SHP77 (cell line): ENCODE measurements around the gene MRPL44.
"Not testable (repeated sequence)": the region's sequence is repeated elsewhere in the genome, so short reads cannot be mapped to it uniquely, and the experiment has no call there.

Source experiments
- DNase-seq, 2 experiments: peaks; one replicate each; lab custom pipeline; 2025; lab: John Stamatoyannopoulos, UW

MRPL44 gene

GRCh38 chr2:223971731-223972130, 14.5 kb downstream of the MRPL44 start:
- DNase-seq = no peak

GRCh38 chr2:223972656-223973102, 15.4 kb downstream of the MRPL44 start:
- no peak for DNase-seq

- DNase-seq = no peak
Measured at GRCh38 chr2:223973606-223974005, 16.3 kb downstream of the MRPL44 start.

GRCh38 chr2:223976635-223977226, 19.5 kb downstream of the MRPL44 start:
- DNase-seq = no peak

- no peak for DNase-seq
Measured at GRCh38 chr2:223978451-223978850, 21.2 kb downstream of the MRPL44 start.

GRCh38 chr2:223979730-223980396, 22.6 kb downstream of the MRPL44 start:
- no peak for DNase-seq

- DNase-seq = no peak
Measured at GRCh38 chr2:223980397-223980735, 23.1 kb downstream of the MRPL44 start.

GRCh38 chr2:223980803-223981202, 23.5 kb downstream of the MRPL44 start:
- DNase-seq = no peak

- no peak for DNase-seq
Measured at GRCh38 chr2:223981241-223981640, 24.0 kb downstream of the MRPL44 start.

- DNase-seq = peak; percentile 18 to 22
Measured at GRCh38 chr2:223989206-223989855, 32.1 kb downstream of the MRPL44 start.

- DNase-seq = no peak
Measured at GRCh38 chr2:223989856-223990232, 32.6 kb downstream of the MRPL44 start.

GRCh38 chr2:223991611-223992010, 34.3 kb downstream of the MRPL44 start:
- DNase-seq = no peak

- peak; percentile 57 to 58 for DNase-seq
Measured at GRCh38 chr2:223993634-223994232, 36.5 kb downstream of the MRPL44 start.

GRCh38 chr2:223994562-223995162, 37.4 kb downstream of the MRPL44 start:
- DNase-seq = no peak

GRCh38 chr2:223995569-223995968, 38.3 kb downstream of the MRPL44 start:
- no peak for DNase-seq

GRCh38 chr2:223996391-223996790, 39.1 kb downstream of the MRPL44 start:
- DNase-seq = no peak

- no peak for DNase-seq
Measured at GRCh38 chr2:223997938-223998337, 40.7 kb downstream of the MRPL44 start.

- no peak for DNase-seq
Measured at GRCh38 chr2:223998948-223999347, 41.7 kb downstream of the MRPL44 start.

GRCh38 chr2:223999862-224000261, 42.6 kb downstream of the MRPL44 start:
- no peak for DNase-seq

- not testable (repeated sequence) for DNase-seq
Measured at GRCh38 chr2:224000662-224001061, 43.4 kb downstream of the MRPL44 start.

- DNase-seq = no peak
Measured at GRCh38 chr2:224004105-224004695, 46.9 kb downstream of the MRPL44 start.

GRCh38 chr2:224008702-224009261, 51.5 kb downstream of the MRPL44 start:
- DNase-seq = no peak
